HFFc6 (cell line): ENCODE results near the gene ACSS3. TPM values are rescaled to one million over a fixed set of nuclear protein-coding genes. Genes with fewer than 3 reads are reported as not detected.

Experiments
- DNase-seq: peaks from one replicate; pipeline ENCODE4 v3.0.0-alpha.2; 2018
- H3K27ac Mint-ChIP-seq: 2 replicates; pipeline ENCODE4 v1.8.0; 2020; ENCODE audit warnings: mild to moderate bottlenecking, mixed read lengths
- H3K27me3 Mint-ChIP-seq: 2 replicates; pipeline ENCODE4 v1.8.0; 2021; ENCODE audit warnings: mild to moderate bottlenecking, moderate library complexity, mixed read lengths; ENCODE audit not compliant: insufficient read depth
- H3K36me3 Mint-ChIP-seq: 2 replicates; pipeline ENCODE4 v1.8.0; 2021; ENCODE audit warnings: low read depth, mixed read lengths
- H3K4me1 Mint-ChIP-seq: 2 replicates; pipeline ENCODE4 v1.8.0; 2020; ENCODE audit warnings: low read depth, mixed read lengths
- H3K4me3 Mint-ChIP-seq: 2 replicates; pipeline ENCODE4 v1.8.0; 2020; ENCODE audit warnings: mild to moderate bottlenecking, moderate library complexity, mixed read lengths
- H3K9me3 Mint-ChIP-seq: 2 replicates; pipeline ENCODE4 v1.8.0; 2020; ENCODE audit warnings: mild to moderate bottlenecking, mixed read lengths
- CTCF ChIP-seq: fragments of 200-600 bp; sonication (generic); IDR thresholded peaks from 2 replicates; pipeline ENCODE4 v1.5.0; 2021; ENCODE audit warnings: antibody characterized with exemption, mild to moderate bottlenecking
- total RNA-seq, 6 experiments: library from RNA; stranded (reverse); fragmentation: NEBNext Ultra II Directional; extraction: Animal tissue kit (Norgen Biotek cat#: 25700); gene quantifications; 2 replicates in 1 of 6; 3 replicates in 5 of 6; pipeline ENCODE4 v1.2.3, GENCODE V29; 2021

The ACSS3 gene
- total RNA-seq, 6 experiments from 2014 or later, result 0.66 to 1.1 (median 0.91) TPM

- H3K27ac Mint-ChIP-seq, result no peak overlapping the region
- H3K4me1 Mint-ChIP-seq, result no peaks in the 10 kb centered on the region
- H3K27me3 Mint-ChIP-seq, result no peaks in the 10 kb centered on the region
- DNase-seq, result peak; percentile 15
- H3K36me3 Mint-ChIP-seq, result no peaks in the 10 kb centered on the region
- no peak overlapping the region for H3K4me3 Mint-ChIP-seq
- no peak for TF ChIP-seq CTCF
- no peaks in the 10 kb centered on the region for H3K9me3 Mint-ChIP-seq
Measured at GRCh38 chr12:81284137-81284536, 206.3 kb downstream of the ACSS3 start.

GRCh38 chr12:81288651-81289050 lies 210.8 kb downstream of the ACSS3 start:
- H3K4me3 Mint-ChIP-seq, result no peak overlapping the region
- no peaks in the 10 kb centered on the region; the same call in 1 of the 2 replicates for H3K9me3 Mint-ChIP-seq
- no peak for TF ChIP-seq CTCF
- no peak for DNase-seq
- H3K27ac Mint-ChIP-seq, result no peak overlapping the region
- no peaks in the 10 kb centered on the region for H3K36me3 Mint-ChIP-seq
- no peaks in the 10 kb centered on the region for H3K27me3 Mint-ChIP-seq
- no peaks in the 10 kb centered on the region for H3K4me1 Mint-ChIP-seq

DNA sequence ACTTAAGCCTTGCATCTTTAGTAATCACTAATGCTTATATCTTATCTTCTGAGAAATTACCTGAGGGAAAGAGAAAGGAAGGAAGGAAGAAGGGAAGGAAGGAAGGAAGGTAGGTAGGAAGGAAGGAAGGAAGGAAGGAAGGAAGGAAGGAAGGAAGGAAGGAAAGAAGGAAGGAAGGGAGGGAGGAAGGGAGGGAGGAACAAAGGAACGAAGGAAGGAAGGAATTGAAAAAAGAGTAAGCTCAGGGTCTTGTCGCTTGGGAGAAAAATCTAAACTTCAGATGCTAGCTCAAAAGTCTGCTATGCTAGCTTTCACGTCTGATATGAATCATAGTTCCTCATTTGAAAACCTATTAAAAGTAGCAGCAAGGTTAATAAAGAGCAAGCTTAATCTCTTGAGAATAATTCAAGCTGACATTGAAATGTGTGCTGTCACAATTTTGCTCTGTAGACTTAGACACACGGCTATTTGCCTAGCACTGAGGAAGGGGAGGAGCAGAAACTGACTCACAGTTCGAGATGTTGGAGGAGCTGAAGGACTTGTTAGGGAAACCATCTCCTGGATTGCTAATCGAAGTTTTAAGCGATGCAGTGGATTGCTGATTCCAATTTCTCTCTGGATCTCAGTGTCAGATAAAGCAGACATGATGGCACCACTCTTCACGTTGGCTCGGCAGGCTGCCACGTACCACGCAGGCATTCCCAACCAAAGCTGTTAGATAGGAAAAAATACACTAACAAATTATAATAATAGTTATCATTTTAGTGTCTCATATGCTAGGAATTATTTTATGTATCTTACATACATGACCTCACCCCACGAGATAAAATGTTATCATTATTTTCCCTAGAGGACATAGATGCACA lies 216.7 kb downstream of the ACSS3 start:
- H3K4me3 Mint-ChIP-seq, result no peak overlapping the region
- H3K27ac Mint-ChIP-seq, result no peak overlapping the region
- no peaks in the 10 kb centered on the region for H3K36me3 Mint-ChIP-seq
- H3K27me3 Mint-ChIP-seq, result no peaks in the 10 kb centered on the region
- DNase-seq, result no peak
- peaks cover 5% of the 10 kb centered on the region; the same call in 1 of the 2 replicates for H3K9me3 Mint-ChIP-seq
- H3K4me1 Mint-ChIP-seq, result no peaks in the 10 kb centered on the region
- no peak for TF ChIP-seq CTCF

GRCh38 chr12:81295251-81295650 lies 217.4 kb downstream of the ACSS3 start:
- no peaks in the 10 kb centered on the region for H3K4me1 Mint-ChIP-seq
- no peaks in the 10 kb centered on the region for H3K36me3 Mint-ChIP-seq
- H3K4me3 Mint-ChIP-seq, result no peak overlapping the region
- TF ChIP-seq CTCF, result no peak
- DNase-seq, result no peak
- no peak overlapping the region for H3K27ac Mint-ChIP-seq
- no peaks in the 10 kb centered on the region for H3K27me3 Mint-ChIP-seq
- H3K9me3 Mint-ChIP-seq, result peaks cover 9% of the 10 kb centered on the region

DNA sequence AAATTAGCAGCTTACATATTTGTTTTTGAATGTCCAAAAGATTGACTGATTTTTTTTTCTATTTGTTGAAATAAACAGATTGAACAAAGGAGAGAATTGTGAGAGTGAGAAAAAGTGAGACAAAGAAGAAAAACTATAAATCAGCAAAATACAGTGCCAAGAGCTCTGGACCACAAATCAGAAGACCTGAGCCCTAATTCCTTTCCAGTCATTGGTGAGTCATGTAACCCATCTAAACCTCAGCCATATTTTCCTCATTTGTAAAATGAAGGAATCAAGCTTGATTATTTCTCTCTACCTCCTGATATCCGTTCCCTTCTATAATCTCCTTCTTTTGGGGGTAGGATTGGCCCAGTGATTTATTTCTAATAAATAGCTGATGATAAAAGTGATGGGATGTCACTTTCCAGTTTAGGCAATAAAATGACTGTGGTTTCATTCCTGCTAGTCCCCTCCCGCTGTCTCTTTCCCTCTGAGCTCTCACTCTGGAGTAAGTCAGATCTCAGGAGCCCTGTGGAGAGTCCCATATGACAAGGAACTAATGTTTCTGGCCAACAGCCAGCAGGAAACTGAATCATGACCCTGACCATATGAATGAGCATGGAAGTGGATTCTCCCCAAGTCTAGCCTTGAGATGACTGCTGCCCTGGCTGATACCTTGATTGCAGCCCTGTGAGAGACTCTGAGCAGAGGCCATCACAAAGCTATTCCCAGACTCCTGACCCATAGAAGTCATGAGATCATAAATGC lies 218.9 kb downstream of the ACSS3 start:
- Mint-ChIP-seq H3K27ac (no peak overlapping the region), H3K27me3 (no peaks in the 10 kb centered on the region), H3K4me1 (no peaks in the 10 kb centered on the region), H3K36me3 (no peaks in the 10 kb centered on the region), H3K9me3 (peaks cover 17% of the 10 kb centered on the region), H3K4me3 (no peak overlapping the region)
- TF ChIP-seq CTCF, result no peak
- DNase-seq, result no peak
